Activated CD8-positive, alpha-beta memory T cell treated with anti-CD3 and anti-CD28 coated beads for 4 hours (primary cell): ENCODE results near the gene SRR.

ENCODE experiments used
- DNase-seq, 2 donors: peaks; one replicate each; pipeline ENCODE4 v3.0.0-alpha.2; 2020; ENCODE audit warnings: low read depth in 2 of 2

The SRR gene

GRCh38 chr17:2371183-2372130 is 67.7 kb downstream of the SRR start:
- no peak for DNase-seq

GRCh38 chr17:2372180-2372579 is 68.4 kb downstream of the SRR start:
- no peak for DNase-seq

- DNase-seq, result no peak
Observed at GRCh38 chr17:2372681-2373080, 68.9 kb downstream of the SRR start.

- no peak for DNase-seq
Observed at GRCh38 chr17:2373179-2373578, 69.4 kb downstream of the SRR start.
